SU-DHL-6 (cell line): ENCODE data around the gene BCL7C.

Experiments used
- CTCF ChIP-seq: fragments of 200-600 bp; sonication (generic); IDR thresholded peaks from one replicate; pipeline ENCODE4 v1.5.1; 2017; ENCODE audit warnings: antibody characterized with exemption, mild to moderate bottlenecking, low read length, moderate library complexity; ENCODE audit not compliant: insufficient read depth, poor library complexity, severe bottlenecking
- EZH2phosphoT487 ChIP-seq: fragments of 200-600 bp; sonication (generic), shearing (Covaris generic); conservative IDR thresholded peaks from 2 replicates; pipeline ENCODE4 v1.6.1; 2018; ENCODE audit warnings: mild to moderate bottlenecking, antibody characterized with exemption, low read length, moderate library complexity, mixed read lengths

GRCh38 chr16:30840611-30841010, 53.3 kb downstream of the BCL7C start:
- no peak for TF ChIP-seq CTCF
- TF ChIP-seq EZH2phosphoT487, result no peak
